GM20000 (cell line): Measurements from ENCODE around the gene ACAD8.

ENCODE experiments used
- DNase-seq: peaks from one replicate; pipeline ENCODE4 v3.0.0; 2012; ENCODE audit warnings: low spot score
- TF ChIP-seq, protein P1 (sequence below): IDR thresholded peaks from 2 replicates; pipeline ENCODE4 v1.5.1; 2012; ENCODE audit warnings: mild to moderate bottlenecking, control low read depth; ENCODE audit errors: extremely low read depth, missing control alignments

The ACAD8 gene

DNA sequence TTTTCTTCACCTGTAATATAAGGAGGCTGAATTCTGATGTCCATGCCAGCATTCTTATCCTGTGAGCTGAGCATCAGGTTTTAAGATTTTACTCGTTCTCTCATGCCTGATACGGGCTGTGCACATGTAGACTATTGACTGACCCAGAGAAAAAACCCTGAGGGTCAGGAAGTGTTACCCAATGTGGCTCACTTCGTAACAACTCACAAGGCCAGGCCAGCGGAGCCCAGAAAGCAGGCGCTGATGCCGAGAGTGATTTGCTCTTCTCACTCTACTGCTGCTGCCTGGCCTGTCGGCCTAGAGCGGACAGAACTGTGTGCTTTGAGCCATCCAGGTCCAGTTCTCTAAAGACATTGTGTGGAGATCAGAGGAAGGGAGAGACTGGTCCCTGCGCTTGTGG, 11.0 kb upstream of the ACAD8 start:
- TF ChIP-seq, protein P1, sequence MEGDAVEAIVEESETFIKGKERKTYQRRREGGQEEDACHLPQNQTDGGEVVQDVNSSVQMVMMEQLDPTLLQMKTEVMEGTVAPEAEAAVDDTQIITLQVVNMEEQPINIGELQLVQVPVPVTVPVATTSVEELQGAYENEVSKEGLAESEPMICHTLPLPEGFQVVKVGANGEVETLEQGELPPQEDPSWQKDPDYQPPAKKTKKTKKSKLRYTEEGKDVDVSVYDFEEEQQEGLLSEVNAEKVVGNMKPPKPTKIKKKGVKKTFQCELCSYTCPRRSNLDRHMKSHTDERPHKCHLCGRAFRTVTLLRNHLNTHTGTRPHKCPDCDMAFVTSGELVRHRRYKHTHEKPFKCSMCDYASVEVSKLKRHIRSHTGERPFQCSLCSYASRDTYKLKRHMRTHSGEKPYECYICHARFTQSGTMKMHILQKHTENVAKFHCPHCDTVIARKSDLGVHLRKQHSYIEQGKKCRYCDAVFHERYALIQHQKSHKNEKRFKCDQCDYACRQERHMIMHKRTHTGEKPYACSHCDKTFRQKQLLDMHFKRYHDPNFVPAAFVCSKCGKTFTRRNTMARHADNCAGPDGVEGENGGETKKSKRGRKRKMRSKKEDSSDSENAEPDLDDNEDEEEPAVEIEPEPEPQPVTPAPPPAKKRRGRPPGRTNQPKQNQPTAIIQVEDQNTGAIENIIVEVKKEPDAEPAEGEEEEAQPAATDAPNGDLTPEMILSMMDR: no peak

DNA sequence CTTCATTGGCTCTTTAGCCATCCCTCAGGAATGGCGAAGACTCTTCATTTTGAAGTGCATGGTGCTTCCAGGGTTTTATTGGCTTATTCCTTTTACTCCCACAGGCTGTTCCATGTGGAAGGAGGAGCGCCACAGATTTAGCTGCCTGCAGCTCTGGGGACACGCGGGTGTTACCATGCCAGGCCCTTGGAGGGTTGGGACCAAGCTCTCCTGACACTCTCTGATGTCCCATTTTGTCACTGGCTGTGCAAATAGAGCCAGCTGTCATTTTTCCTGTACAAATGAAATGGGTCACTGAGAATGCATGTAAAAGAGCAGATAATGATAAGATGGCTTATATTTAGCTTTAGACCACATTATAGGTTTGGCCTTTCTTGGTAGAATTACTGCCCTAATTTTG, 9.5 kb upstream of the ACAD8 start:
- TF ChIP-seq, protein P1: no peak
- no peak for DNase-seq

More for the DNA sequence above, 11.0 kb upstream of the ACAD8 start:
- no peak for DNase-seq

DNA sequence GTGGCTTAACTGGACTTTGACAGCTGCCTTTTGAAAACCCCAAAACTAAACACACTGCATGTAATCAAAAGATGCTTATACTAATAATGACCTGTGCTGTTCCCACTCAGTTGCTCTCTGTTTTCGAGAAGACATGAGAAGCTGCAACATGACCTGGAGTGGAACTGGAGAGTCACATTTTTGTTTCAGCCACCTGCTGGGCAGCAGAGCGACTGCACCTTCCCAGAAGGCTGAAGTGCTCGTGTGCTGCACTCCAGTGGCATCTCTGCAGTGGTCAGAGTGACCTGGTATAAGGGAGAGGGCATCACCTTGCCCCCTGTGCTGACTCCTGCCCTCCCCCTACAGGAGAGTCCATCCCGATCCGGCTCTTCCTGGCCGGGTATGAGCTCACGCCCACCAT, 8.8 kb upstream of the ACAD8 start:
- TF ChIP-seq, protein P1: peak; percentile 44
- DNase-seq: peak; percentile 39

DNA sequence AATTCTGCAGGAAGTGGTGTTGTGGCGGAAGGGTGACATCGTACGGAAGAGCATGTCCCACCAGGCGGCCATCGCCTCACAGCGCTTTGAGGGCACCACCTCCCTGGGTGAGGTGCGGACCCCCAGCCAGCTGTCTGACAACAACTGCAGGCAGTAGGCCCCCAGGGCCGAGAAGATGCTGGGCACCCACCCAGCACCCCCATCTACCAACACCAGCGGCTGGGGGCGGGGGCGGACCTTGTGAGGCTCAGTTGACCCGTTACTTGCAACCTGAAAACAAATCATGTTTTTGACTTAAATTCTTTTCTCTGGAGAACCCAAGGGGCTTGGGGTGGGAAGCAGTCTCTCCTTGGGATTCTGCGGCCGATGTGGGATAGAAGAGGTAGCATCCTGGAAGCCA, 7.9 kb upstream of the ACAD8 start:
- TF ChIP-seq, protein P1: no peak
- DNase-seq: no peak

DNA sequence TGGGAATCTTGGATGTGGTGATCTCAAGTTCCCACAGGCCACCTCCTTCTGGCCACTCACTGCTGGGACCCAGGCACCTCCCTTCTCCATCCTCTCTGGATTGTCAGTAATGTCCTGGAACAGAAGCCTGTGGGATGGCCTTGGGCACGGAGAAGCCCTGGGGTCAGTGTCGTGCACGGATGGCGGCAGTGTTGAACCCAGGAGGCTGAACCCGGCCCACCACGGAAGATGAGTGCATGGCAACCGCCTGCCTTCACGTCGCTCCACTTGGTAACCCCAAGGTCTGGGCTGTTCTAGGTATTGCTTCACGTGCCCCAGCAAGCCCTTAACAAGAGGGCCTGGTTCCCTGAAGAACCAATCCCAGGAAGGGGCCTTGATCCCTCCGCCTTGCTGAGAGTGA, 7.3 kb upstream of the ACAD8 start:
- DNase-seq: no peak
- TF ChIP-seq, protein P1: no peak

DNA sequence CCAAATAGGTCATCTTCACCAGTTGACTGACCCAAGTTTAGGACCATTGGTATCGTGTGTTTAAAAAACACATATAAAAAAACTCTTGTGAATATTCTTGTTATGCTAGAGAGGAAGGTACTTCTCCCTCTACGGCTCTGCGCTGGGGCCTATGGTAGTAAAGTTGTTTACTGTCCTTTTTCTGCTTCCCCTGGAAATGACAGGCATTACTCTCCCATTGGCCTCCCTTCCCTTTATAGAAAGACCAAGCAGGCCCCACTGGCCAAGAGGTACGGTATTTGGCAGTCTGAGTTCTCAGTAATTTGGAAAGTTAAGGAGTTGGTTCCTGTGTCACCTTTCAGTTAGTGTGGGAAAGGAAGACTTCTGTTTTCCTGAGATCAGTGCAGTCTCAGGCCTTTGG, 6.7 kb upstream of the ACAD8 start:
- TF ChIP-seq, protein P1: no peak
- no peak for DNase-seq

DNA sequence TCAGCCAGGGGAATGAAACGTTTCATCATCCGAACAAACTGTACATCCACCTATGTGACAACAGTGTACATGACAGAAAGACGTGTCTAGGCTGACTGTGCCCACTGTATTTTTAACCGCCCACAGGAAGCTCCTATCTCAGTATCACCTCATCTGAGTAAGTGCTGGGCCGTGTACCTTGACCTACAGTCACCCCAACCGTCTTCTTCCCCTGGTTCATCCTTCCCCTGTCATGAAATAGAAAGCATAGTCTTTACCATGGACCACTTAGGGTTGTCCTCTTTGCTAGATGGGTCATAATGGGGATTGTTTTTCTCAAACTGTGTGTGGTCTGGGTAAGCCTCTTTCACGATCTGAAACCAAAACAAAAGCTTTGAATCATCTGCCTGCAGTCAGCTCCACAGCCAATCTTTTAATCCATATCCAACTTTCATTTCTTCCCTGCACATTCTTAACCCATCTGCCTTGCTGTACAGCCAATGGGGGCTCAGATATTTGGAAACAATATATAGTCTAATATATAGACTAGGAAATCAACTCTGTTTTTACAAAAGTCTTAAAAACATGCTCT, 4.4 kb upstream of the ACAD8 start:
- DNase-seq: no peak
- TF ChIP-seq, protein P1: no peak
